HT-29 (cell line): ENCODE measurements around the gene SELENOM. TPM values are rescaled to one million over a fixed set of nuclear protein-coding genes. Genes with fewer than 3 reads are reported as not detected.

Experiments
- DNase-seq: peaks from one replicate; pipeline ENCODE4 v3.0.0-alpha.2; 2015; ENCODE audit warnings: low spot score
- total RNA-seq: library from RNA; depleted of rRNA; stranded (reverse); fragments of >200 nt; shearing (Covaris generic); gene quantifications from 2 replicates; pipeline ENCODE4 v1.2.3, GENCODE V29; 2014; rRNA removed

Gene SELENOM
- total RNA-seq, result 0.64 and 1.6 TPM in 2 replicates

- peak; percentile 89 for DNase-seq
Measured at GRCh38 chr22:31107178-31107893, at the start of gene SELENOM. SELENOM (minus strand) TSS chr22:31107568; CDS start chr22:31107505, 63 bp downstream.

GRCh38 chr22:31155422-31155821 lies 48.1 kb upstream of the SELENOM start:
- DNase-seq, result no peak

GRCh38 chr22:31154975-31155374 lies 47.6 kb upstream of the SELENOM start:
- no peak for DNase-seq

GRCh38 chr22:31153357-31153756 lies 46.0 kb upstream of the SELENOM start:
- DNase-seq, result no peak

- DNase-seq, result no peak
Measured at GRCh38 chr22:31151872-31152271, 44.5 kb upstream of the SELENOM start.

- no peak for DNase-seq
Measured at GRCh38 chr22:31150615-31151014, 43.2 kb upstream of the SELENOM start.

GRCh38 chr22:31148953-31149627 lies 41.7 kb upstream of the SELENOM start:
- peak; percentile 70 for DNase-seq

- no peak for DNase-seq
Measured at GRCh38 chr22:31148488-31148887, 41.1 kb upstream of the SELENOM start.

GRCh38 chr22:31144223-31144622 lies 36.9 kb upstream of the SELENOM start:
- no peak for DNase-seq

- DNase-seq, result no peak
Measured at GRCh38 chr22:31143537-31143936, 36.2 kb upstream of the SELENOM start.

GRCh38 chr22:31143038-31143437 lies 35.7 kb upstream of the SELENOM start:
- no peak for DNase-seq

GRCh38 chr22:31142285-31142684 lies 34.9 kb upstream of the SELENOM start:
- no peak for DNase-seq

GRCh38 chr22:31141551-31141950 lies 34.2 kb upstream of the SELENOM start:
- DNase-seq, result no peak

GRCh38 chr22:31140746-31141145 lies 33.4 kb upstream of the SELENOM start:
- no peak for DNase-seq

GRCh38 chr22:31139866-31140716 lies 32.7 kb upstream of the SELENOM start, which contains the start of gene PLA2G3:
PLA2G3 (minus strand) TSS chr22:31140508; CDS start chr22:31140354, 154 bp downstream.
- no peak for DNase-seq

- no peak for DNase-seq
Measured at GRCh38 chr22:31139066-31139465, 31.7 kb upstream of the SELENOM start.

- DNase-seq, result no peak
Measured at GRCh38 chr22:31138126-31138525, 30.8 kb upstream of the SELENOM start.

- no peak for DNase-seq
Measured at GRCh38 chr22:31137721-31138120, 30.4 kb upstream of the SELENOM start.

GRCh38 chr22:31136711-31137110 lies 29.3 kb upstream of the SELENOM start:
- no peak for DNase-seq

- no peak for DNase-seq
Measured at GRCh38 chr22:31136155-31136554, 28.8 kb upstream of the SELENOM start.

GRCh38 chr22:31135706-31136105 lies 28.3 kb upstream of the SELENOM start:
- DNase-seq, result no peak

GRCh38 chr22:31134688-31135087 lies 27.3 kb upstream of the SELENOM start:
- DNase-seq, result no peak
